Keratinocyte (primary cell): ENCODE data around the gene ACTG1. TPM values are rescaled to one million over a fixed set of nuclear protein-coding genes. Genes with fewer than 3 reads are reported as not detected.
A peak's percentile ranks its signal among the peaks of the same experiment; 100 is the strongest.

Experiments used
- DNase-seq: peaks from one replicate; pipeline ENCODE4 v3.0.0-alpha.2; 2011; ENCODE audit warnings: low read depth, missing footprints, low spot score
- FAIRE-seq: peaks from 2 replicates; lab custom pipeline; 2011; peaks lifted over from hg19 to GRCh38; lab: Jason Lieb, UNC
- H2AFZ ChIP-seq: 2 replicates; pipeline ENCODE4 v1.6.0; 2012; ENCODE audit warnings: low read length, control low read depth, inconsistent platforms; ENCODE audit not compliant: control insufficient read depth
- H3K27ac ChIP-seq: 2 replicates; pipeline ENCODE4 v1.5.1; 2011; ENCODE audit warnings: low read length; ENCODE audit not compliant: control insufficient read depth, insufficient read depth
- H3K27me3 ChIP-seq: 3 replicates; pipeline ENCODE4 v1.6.0; 2011; ENCODE audit warnings: low read length; ENCODE audit not compliant: control insufficient read depth, insufficient read depth; ENCODE audit errors: extremely low read depth
- H3K36me3 ChIP-seq, 2 experiments: 2 replicates in 1 of 2; 3 replicates in 1 of 2; pipeline ENCODE4 v1.5.1; 2011; ENCODE audit warnings: low read length in 2 of 2, mild to moderate bottlenecking in 1 of 2; ENCODE audit not compliant: control insufficient read depth in 2 of 2, insufficient read depth in 2 of 2; ENCODE audit errors: extremely low read depth in 1 of 2
- H3K4me1 ChIP-seq: 3 replicates; pipeline ENCODE4 v1.5.1; 2011; ENCODE audit warnings: low read length; ENCODE audit not compliant: control insufficient read depth, insufficient read depth; ENCODE audit errors: extremely low read depth
- H3K4me2 ChIP-seq: 3 replicates; pipeline ENCODE4 v1.6.0; 2011; ENCODE audit warnings: low read depth, low read length; ENCODE audit not compliant: control insufficient read depth, insufficient read depth; ENCODE audit errors: extremely low read depth
- H3K4me3 ChIP-seq, 3 experiments: fragments of 200-600 bp in 1 of 3; sonication (generic) in 1 of 3; 2 replicates in 2 of 3; 3 replicates in 1 of 3; pipeline ENCODE4 v1.5.1; 2011 to 2016; ENCODE audit warnings: low read length in 3 of 3, mild to moderate bottlenecking in 3 of 3, control low read depth in 2 of 3, inconsistent platforms in 1 of 3, low read depth in 1 of 3, mixed read lengths in 1 of 3, mixed run types in 1 of 3, moderate library complexity in 1 of 3; ENCODE audit not compliant: control insufficient read depth in 2 of 3, insufficient read depth in 2 of 3; ENCODE audit errors: extremely low read depth in 1 of 3
- H3K79me2 ChIP-seq: 2 replicates; pipeline ENCODE4 v1.6.0; 2012; ENCODE audit warnings: low read length; ENCODE audit not compliant: control insufficient read depth, insufficient read depth
- H3K9ac ChIP-seq: 3 replicates; pipeline ENCODE4 v1.6.0; 2011; ENCODE audit warnings: low read length; ENCODE audit not compliant: control insufficient read depth, insufficient read depth; ENCODE audit errors: extremely low read depth
- H3K9me1 ChIP-seq: 3 replicates; pipeline ENCODE4 v1.6.0; 2011; ENCODE audit warnings: low read length; ENCODE audit not compliant: control insufficient read depth, insufficient read depth; ENCODE audit errors: extremely low read depth
- H3K9me3 ChIP-seq: 2 replicates; pipeline ENCODE4 v1.5.1; 2012; ENCODE audit warnings: low read depth, low read length; ENCODE audit not compliant: control insufficient read depth
- H4K20me1 ChIP-seq: 3 replicates; pipeline ENCODE4 v1.6.0; 2011; ENCODE audit warnings: low read length; ENCODE audit not compliant: control insufficient read depth, insufficient read depth; ENCODE audit errors: extremely low read depth
- EZH2 ChIP-seq: IDR thresholded peaks from one replicate; pipeline ENCODE4 v1.6.1; 2012; ENCODE audit warnings: inconsistent platforms, mild to moderate bottlenecking, low read length, moderate library complexity
- dilution Hi-C: fragments of 300-500 bp; cut with MboI; formaldehyde crosslinking; loops from one replicate; pipeline ENCODE4 v1.7.0; 2020; ENCODE audit warnings: low sequenced_read_pairs; ENCODE audit not compliant: extremely low pct_ligation_motif_present
- polyA plus RNA-seq, 5 experiments: library from polyadenylated mRNA; depleted of rRNA in 3 of 5; stranded (reverse) in 3 of 5; stranded (forward) in 1 of 5; unstranded in 1 of 5; fragments of >200 nt; gene quantifications; 1 replicate in 1 of 5; 2 replicates in 3 of 5; 3 replicates in 1 of 5; pipeline versions ENCODE4 v1.2.1 to v1.2.3, GENCODE V29; 2011 to 2012; ENCODE audit warnings: missing spikeins in 2 of 5, low read depth in 1 of 5, low replicate concordance in 1 of 5
- TF ChIP-seq, protein P1 (sequence below), 3 experiments: IDR thresholded peaks in 1 of 3; conservative IDR thresholded peaks in 1 of 3; optimal IDR thresholded peaks in 1 of 3; 2 replicates in 2 of 3; 3 replicates in 1 of 3; pipeline versions ENCODE3 to v1.5.1; 2011; ENCODE audit warnings: low read length in 3 of 3, mild to moderate bottlenecking in 3 of 3, moderate library complexity in 2 of 3, control low read depth in 1 of 3, inconsistent platforms in 1 of 3; ENCODE audit not compliant: insufficient read depth in 2 of 3; ENCODE audit errors: extremely low read depth in 1 of 3

ACTG1 gene
- polyA plus RNA-seq, 1 donor (not counting 4 experiments of a cell fraction or from before 2014, with no cell fraction given): 1,867 TPM

DNA sequence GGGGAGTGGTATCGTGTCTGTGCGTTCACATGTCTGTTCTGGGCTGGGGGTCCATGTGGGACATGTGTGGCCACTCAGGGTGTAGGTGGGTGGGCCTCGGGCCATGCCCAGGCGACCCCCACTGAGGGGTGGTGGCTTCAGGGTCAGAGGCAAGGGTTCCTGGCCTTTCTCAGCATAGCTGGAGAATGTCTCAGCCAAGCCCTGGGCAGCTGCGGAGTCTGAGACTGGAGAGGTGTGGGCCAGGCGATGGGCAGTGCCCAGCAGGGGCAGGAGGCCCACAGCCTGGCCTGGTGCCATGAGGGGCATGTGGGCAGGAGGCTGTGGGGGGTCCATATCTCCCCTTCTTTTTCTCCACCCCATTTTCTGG, 16.8 kb upstream of the ACTG1 start:
- FAIRE-seq (no peak), DNase-seq (no peak)
- H3K4me3 ChIP-seq: no peak overlapping the region
- H4K20me1 ChIP-seq: no peaks in the 10 kb centered on the region
- no peak overlapping the region for H2AFZ ChIP-seq
- dilution Hi-C loops: no loop called here
- peaks cover 2% of the 10 kb centered on the region for H3K9me3 ChIP-seq
- no peaks in the 10 kb centered on the region for H3K36me3 ChIP-seq
- H3K4me2 ChIP-seq: no peak overlapping the region
- no peaks in the 10 kb centered on the region for H3K4me1 ChIP-seq
- no peaks in the 10 kb centered on the region for H3K79me2 ChIP-seq
- peaks cover 52% of the 10 kb centered on the region for H3K27me3 ChIP-seq
- H3K27ac ChIP-seq: no peak overlapping the region
- H3K9me1 ChIP-seq: no peaks in the 10 kb centered on the region
- TF ChIP-seq, protein P1, sequence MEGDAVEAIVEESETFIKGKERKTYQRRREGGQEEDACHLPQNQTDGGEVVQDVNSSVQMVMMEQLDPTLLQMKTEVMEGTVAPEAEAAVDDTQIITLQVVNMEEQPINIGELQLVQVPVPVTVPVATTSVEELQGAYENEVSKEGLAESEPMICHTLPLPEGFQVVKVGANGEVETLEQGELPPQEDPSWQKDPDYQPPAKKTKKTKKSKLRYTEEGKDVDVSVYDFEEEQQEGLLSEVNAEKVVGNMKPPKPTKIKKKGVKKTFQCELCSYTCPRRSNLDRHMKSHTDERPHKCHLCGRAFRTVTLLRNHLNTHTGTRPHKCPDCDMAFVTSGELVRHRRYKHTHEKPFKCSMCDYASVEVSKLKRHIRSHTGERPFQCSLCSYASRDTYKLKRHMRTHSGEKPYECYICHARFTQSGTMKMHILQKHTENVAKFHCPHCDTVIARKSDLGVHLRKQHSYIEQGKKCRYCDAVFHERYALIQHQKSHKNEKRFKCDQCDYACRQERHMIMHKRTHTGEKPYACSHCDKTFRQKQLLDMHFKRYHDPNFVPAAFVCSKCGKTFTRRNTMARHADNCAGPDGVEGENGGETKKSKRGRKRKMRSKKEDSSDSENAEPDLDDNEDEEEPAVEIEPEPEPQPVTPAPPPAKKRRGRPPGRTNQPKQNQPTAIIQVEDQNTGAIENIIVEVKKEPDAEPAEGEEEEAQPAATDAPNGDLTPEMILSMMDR (optimal IDR thresholded peaks at IDR 0.05 in 1 of 3, IDR thresholded peaks at IDR 0.05 in 1 of 3, conservative IDR thresholded peaks at IDR 0.05 in 1 of 3; ENCODE audit: extremely low read depth in 1 of 3, insufficient read depth in 2 of 3, low read length in 3 of 3): no peak
- TF ChIP-seq EZH2: no peak
- no peak overlapping the region for H3K9ac ChIP-seq

DNA sequence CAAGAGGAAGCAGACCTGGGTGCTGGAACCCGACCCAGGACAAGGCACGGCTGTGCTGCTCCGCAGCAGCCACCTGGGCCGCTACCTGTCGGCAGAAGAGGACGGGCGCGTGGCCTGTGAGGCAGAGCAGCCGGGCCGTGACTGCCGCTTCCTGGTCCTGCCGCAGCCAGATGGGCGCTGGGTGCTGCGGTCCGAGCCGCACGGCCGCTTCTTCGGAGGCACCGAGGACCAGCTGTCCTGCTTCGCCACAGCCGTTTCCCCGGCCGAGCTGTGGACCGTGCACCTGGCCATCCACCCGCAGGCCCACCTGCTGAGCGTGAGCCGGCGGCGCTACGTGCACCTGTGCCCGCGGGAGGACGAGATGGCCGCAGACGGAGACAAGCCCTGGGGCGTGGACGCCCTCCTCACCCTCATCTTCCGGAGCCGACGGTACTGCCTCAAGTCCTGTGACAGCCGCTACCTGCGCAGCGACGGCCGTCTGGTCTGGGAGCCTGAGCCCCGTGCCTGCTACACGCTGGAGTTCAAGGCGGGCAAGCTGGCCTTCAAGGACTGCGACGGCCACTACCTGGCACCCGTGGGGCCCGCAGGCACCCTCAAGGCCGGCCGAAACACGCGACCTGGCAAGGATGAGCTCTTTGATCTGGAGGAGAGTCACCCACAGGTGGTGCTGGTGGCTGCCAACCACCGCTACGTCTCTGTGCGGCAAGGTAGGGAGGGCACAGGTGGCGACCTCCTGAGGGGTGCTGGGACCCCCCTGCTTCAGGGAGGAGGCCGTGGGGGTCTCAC, 16.2 kb upstream of the ACTG1 start:
- no peak overlapping the region for H3K9ac ChIP-seq
- DNase-seq (no peak), FAIRE-seq (no peak)
- peaks cover 48% of the 10 kb centered on the region for H3K27me3 ChIP-seq
- no peaks in the 10 kb centered on the region for H3K9me1 ChIP-seq
- no peaks in the 10 kb centered on the region for H3K4me1 ChIP-seq
- H3K79me2 ChIP-seq: no peaks in the 10 kb centered on the region
- dilution Hi-C loops: no loop called here
- no peak overlapping the region for H3K4me3 ChIP-seq
- peaks cover 2% of the 10 kb centered on the region for H3K9me3 ChIP-seq
- no peaks in the 10 kb centered on the region for H3K36me3 ChIP-seq
- H3K4me2 ChIP-seq: no peak overlapping the region
- peaks cover 2% of the 10 kb centered on the region for H4K20me1 ChIP-seq
- H2AFZ ChIP-seq: no peak overlapping the region
- TF ChIP-seq EZH2: peak; percentile 66
- TF ChIP-seq, protein P1 (optimal IDR thresholded peaks at IDR 0.05 in 1 of 3, IDR thresholded peaks at IDR 0.05 in 1 of 3, conservative IDR thresholded peaks at IDR 0.05 in 1 of 3; ENCODE audit: extremely low read depth in 1 of 3, insufficient read depth in 2 of 3, low read length in 3 of 3): no peak
- no peak overlapping the region for H3K27ac ChIP-seq
